HG03460 (cell line): Measurements from ENCODE around the gene FAM83G.
"Not testable (repeated sequence)": the region's sequence is repeated elsewhere in the genome, so short reads cannot be mapped to it uniquely, and the experiment has no call there.

Experiments used
- ATAC-seq: cut with Tn5 transposase; IDR thresholded peaks from one replicate; pipeline ENCODE4 v1.9.1; 2021; ENCODE audit not compliant: unreplicated experiment

FAM83G gene

DNA sequence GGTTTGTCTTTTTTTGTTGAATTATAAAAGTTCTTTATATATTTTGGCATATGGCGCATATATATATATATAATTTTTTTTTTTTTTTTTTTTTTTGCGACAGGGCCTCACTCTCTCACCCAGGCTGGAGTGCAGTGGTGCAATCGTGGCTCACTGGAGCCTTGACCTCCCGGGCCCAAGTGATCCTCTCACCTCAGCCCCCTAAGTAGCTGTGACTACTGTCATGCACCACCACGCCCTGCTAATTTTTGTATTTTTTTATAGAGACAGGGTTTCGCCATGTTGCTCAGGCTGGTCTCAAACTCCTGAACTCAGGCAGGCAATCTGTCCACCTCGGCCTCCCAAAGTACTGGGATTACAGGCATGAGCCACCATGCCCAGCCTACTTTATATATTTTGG, 82.0 kb downstream of the FAM83G start:
- ATAC-seq, result not testable (repeated sequence)

DNA sequence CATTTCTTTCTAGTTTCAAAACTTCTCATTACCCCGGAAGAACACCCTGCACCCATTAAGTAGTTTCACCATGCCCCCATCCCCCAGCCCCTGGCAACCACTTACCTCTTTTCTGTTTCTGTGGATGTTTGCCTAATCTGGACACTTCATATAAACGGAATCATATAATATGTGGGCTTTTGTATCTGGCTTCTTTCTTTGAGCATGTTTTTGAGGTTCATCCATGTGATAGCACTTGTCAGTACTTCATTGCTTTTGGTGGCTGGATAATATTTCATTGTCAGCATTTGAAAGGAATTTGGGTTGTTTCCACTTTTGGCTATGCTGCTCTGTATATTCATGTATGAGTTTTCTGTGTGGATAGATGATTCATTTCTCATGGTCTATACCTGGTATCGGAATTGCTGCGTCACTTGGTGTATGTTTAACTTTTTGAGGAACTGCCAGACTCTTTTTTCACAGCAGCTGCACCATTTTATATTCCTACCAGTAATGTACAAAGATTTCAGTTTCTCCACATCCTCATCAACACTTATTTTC, 82.6 kb downstream of the FAM83G start:
- ATAC-seq, result peak; percentile 74

DNA sequence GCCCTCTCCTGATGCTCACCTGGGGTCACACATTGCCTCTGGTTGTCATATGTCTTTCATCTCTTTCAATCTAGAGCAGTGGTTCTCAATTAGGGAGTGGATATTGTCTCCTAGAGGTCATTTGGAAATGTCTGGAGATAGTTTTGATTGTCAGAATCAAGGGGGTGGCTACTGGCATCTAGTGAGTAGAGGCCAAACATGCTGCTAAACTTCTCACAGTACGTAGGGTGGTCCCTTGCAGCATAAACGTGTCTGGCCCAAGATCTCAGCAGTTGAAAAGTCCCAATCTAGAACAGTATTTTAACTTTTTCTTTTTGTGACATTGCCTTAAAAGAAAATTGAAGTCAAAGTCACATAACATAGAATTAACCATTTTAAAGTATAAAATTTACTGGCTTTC, 83.1 kb downstream of the FAM83G start:
- no peak for ATAC-seq

DNA sequence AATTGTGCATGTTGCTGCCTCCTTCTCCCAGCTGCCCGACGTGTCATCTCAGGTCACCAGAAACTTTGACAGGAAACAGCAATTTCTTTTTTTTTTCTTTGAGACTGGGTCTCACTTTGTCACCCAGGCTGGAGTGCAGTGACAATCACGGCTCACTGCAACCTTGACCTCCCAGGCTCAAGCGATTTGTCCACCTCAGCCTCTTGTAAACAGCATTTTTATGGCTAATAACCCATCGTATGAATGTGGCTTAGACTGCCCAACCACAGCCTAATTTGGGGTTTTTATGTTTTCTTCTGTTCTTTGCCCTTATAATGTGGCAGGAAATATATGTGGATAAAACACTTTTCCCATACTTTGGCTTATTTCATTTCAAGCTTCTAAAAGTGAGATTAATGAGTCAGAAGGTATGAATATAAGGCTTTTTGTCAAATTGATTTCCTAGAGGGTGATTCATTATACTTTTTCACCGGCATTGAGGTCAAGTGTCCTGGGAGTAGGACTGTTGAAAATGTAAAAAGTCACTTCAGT, 83.6 kb downstream of the FAM83G start:
- no peak for ATAC-seq

DNA sequence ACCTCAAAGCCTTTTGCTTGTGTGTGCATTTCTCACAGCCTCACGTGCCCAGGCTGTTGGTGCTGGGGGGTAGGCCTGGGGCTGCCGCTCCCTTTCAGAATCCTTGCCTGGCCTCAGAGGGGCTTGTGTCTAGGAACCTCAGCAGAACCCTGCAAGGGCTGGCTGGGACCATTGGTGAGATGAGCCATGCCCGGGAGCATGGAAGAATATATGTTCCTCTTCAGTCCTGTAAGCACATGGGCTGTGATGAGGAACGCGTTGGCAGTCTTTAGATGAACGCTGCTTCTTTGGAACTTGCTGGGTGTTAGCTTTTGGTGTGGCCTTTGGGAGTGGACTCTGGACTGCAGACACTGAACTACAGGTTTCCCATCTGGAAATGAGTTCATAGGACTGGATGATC, 84.6 kb downstream of the FAM83G start:
- ATAC-seq, result no peak
